GM23248 (cell line): ENCODE data around the gene SH3RF3.

Source experiments
- EZH2 ChIP-seq: fragments of 200-600 bp; sonication (generic); IDR thresholded peaks from 2 replicates; pipeline ENCODE4 v1.6.1; 2018; ENCODE audit warnings: antibody characterized with exemption, mild to moderate bottlenecking; ENCODE audit not compliant: insufficient read depth, poor library complexity, severe bottlenecking
- EZH2phosphoT487 ChIP-seq: fragments of 200-600 bp; sonication (generic); IDR thresholded peaks from 2 replicates; pipeline ENCODE4 v1.6.1; 2018; ENCODE audit warnings: antibody characterized with exemption, moderate library complexity, mild to moderate bottlenecking, low read depth; ENCODE audit not compliant: insufficient read depth

GRCh38 chr2:109322641-109323040 is 193.6 kb downstream of the SH3RF3 start:
- no peak for TF ChIP-seq EZH2phosphoT487
- TF ChIP-seq EZH2 = no peak
